Measurements from ENCODE around the gene UBE2L5. TPM values are rescaled to one million over a fixed set of nuclear protein-coding genes. Genes with fewer than 3 reads are reported as not detected.

The UBE2L5 gene
- total RNA-seq, 3 donors from 2014 or later (not counting 1 experiment from before 2014, with no cell fraction given), result not detected

DNA sequence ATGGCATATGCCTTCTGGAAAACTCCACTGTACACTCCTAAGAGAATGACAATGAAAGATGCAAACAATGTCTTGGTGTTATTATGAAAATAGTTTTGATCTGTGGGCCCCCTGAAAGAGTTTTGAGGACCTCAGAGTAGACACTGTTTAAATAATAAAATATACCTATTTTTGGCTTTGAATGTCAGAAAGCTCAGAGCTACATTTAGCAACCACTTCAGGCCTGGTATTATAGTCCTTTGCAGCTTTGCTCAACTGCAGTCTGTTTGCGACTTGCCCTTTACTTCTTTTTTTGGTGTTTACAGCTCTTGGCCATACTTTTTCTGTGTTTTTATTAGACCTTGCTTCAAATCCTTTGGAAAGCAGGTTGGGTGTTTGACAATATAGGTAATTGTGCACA lies 5.8 kb upstream of the UBE2L5 start:
- 80% methylated on average over 1 of the region's 1 CpG for WGBS (ENCODE audit: insufficient coverage)
- no peaks in the 10 kb centered on the region for H3K9me3 Mint-ChIP-seq
- intact Hi-C loops (cut with micrococcal nuclease), result no loop called here
- H3K4me1 Mint-ChIP-seq, result peaks cover 5 to 8% of the 10 kb centered on the region in 2 donors
- H3K27me3 Mint-ChIP-seq (ENCODE audit: low read depth in 2 of 2), result no peaks in the 10 kb centered on the region
- H3K4me3 Mint-ChIP-seq, result no peak overlapping the region
- no peak for ATAC-seq
- DNase-seq, result no peak
- Histone ChIP-seq H3K27ac (ENCODE audit: low read length) (no peak overlapping the region), H3K36me3 (ENCODE audit: control insufficient read depth, insufficient read depth, low read length) (no peaks in the 10 kb centered on the region), H3K9me3 (ENCODE audit: control insufficient read depth, insufficient read depth, low read length) (no peaks in the 10 kb centered on the region), H3K4me1 (ENCODE audit: control insufficient read depth, insufficient read depth, low read length) (peaks cover 6% of the 10 kb centered on the region), H3K27me3 (ENCODE audit: control insufficient read depth, insufficient read depth, low read length) (no peaks in the 10 kb centered on the region), H3K4me3 (ENCODE audit: low read length) (no peak overlapping the region)
- no peak overlapping the region for H3K27ac Mint-ChIP-seq
- TF ChIP-seq, protein P1, sequence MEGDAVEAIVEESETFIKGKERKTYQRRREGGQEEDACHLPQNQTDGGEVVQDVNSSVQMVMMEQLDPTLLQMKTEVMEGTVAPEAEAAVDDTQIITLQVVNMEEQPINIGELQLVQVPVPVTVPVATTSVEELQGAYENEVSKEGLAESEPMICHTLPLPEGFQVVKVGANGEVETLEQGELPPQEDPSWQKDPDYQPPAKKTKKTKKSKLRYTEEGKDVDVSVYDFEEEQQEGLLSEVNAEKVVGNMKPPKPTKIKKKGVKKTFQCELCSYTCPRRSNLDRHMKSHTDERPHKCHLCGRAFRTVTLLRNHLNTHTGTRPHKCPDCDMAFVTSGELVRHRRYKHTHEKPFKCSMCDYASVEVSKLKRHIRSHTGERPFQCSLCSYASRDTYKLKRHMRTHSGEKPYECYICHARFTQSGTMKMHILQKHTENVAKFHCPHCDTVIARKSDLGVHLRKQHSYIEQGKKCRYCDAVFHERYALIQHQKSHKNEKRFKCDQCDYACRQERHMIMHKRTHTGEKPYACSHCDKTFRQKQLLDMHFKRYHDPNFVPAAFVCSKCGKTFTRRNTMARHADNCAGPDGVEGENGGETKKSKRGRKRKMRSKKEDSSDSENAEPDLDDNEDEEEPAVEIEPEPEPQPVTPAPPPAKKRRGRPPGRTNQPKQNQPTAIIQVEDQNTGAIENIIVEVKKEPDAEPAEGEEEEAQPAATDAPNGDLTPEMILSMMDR (IDR thresholded peaks at IDR 0.05), result no peak
- H3K36me3 Mint-ChIP-seq, result no peaks in the 10 kb centered on the region

DNA sequence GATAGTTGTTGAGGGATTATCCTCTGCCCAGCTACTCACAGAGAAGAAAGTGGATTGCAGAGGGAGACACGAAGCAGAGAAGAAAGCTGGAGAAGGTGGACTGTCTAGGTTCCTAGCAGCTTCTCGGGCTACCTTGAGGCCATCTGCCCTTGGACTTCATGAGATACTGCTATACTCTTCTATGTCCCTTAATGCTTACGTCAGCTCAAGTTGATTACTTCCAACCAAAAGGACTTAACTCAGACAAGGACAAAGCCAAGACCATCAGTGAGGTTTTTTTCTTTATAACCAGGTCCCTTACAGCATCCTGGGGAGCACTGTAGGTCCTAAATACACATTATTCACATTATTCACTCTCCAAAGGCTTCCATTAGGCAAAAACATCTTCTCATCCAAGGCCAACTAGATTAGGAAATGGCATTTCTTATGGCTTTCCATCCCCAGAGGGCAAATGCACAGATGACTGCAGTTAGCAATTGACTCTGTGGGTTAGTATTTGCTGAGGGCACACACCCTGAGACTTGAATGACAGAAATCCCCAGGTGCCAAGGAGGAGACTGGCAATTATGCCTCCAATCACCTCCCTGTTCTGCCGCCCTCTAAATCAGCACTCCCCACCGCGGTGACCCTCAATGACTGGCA lies 4.1 kb upstream of the UBE2L5 start:
- H3K36me3 ChIP-seq (ENCODE audit: control insufficient read depth, insufficient read depth, low read length), result no peaks in the 10 kb centered on the region
- intact Hi-C loops (cut with micrococcal nuclease), result no loop called here
- Mint-ChIP-seq H3K36me3 (no peaks in the 10 kb centered on the region), H3K4me1 (peaks cover 11 to 15% of the 10 kb centered on the region in 2 donors), H3K9me3 (no peaks in the 10 kb centered on the region), H3K4me3 (no peak overlapping the region), H3K27ac (no peak overlapping the region), H3K27me3 (ENCODE audit: low read depth in 2 of 2) (no peaks in the 10 kb centered on the region)
- peaks cover 9% of the 10 kb centered on the region for H3K4me1 ChIP-seq (ENCODE audit: control insufficient read depth, insufficient read depth, low read length)
- no peaks in the 10 kb centered on the region for H3K9me3 ChIP-seq (ENCODE audit: control insufficient read depth, insufficient read depth, low read length)
- WGBS (ENCODE audit: insufficient coverage), result 97% methylated on average over 6 of the region's 6 CpGs
- H3K27ac ChIP-seq (ENCODE audit: low read length), result no peak overlapping the region
- no peak for DNase-seq
- no peaks in the 10 kb centered on the region for H3K27me3 ChIP-seq (ENCODE audit: control insufficient read depth, insufficient read depth, low read length)
- ATAC-seq, result no peak
- H3K4me3 ChIP-seq (ENCODE audit: low read length), result no peak overlapping the region
- TF ChIP-seq, protein P1 (IDR thresholded peaks at IDR 0.05), result no peak

DNA sequence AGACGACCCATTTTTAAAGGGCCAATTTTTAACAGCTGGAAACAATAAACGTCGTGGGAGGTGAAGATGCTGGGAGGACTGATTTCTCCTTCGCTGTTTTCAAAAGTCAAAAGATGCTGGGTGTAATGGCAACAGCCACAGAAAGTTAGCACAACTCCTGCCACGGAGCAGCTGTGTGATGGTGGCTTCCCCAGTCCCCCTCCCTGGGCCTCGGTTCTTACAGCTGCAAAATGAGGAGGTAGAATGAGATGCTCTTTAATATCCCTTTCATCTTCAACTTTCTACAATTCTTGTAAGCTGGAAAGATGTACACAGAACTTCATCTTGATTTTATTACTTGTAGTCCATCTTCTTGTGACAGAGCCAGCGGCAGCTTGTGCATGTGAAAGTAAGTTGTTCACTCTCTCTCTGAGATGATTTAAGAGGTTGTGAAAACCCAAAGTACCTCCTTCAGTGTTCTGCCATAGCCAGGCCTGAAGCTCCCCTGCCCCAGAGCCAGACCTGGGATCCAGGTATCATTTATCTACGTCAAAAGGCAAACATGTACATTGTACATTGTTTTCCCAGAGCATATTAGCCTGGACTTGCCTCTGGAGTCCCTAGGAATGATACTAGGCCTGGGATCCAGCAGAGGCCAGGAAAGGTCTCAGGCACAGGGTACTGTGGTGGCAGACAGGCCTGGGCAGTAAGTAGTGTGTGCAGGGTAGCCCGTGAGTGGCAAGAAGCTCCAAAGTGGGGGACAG lies 3.4 kb upstream of the UBE2L5 start:
- H3K27ac Mint-ChIP-seq, result no peak overlapping the region
- Histone ChIP-seq H3K27me3 (ENCODE audit: control insufficient read depth, insufficient read depth, low read length) (no peaks in the 10 kb centered on the region), H3K36me3 (ENCODE audit: control insufficient read depth, insufficient read depth, low read length) (no peaks in the 10 kb centered on the region), H3K9me3 (ENCODE audit: control insufficient read depth, insufficient read depth, low read length) (no peaks in the 10 kb centered on the region), H3K27ac (ENCODE audit: low read length) (no peak overlapping the region), H3K4me3 (ENCODE audit: low read length) (no peak overlapping the region), H3K4me1 (ENCODE audit: control insufficient read depth, insufficient read depth, low read length) (peaks cover 9% of the 10 kb centered on the region)
- no peaks in the 10 kb centered on the region for H3K9me3 Mint-ChIP-seq
- 87% methylated on average over 8 of the region's 9 CpGs for WGBS (ENCODE audit: insufficient coverage)
- ATAC-seq, result no peak
- H3K4me1 Mint-ChIP-seq, result peaks cover 11 to 15% of the 10 kb centered on the region in 2 donors
- no peak for DNase-seq
- intact Hi-C loops (cut with micrococcal nuclease), result no loop called here
- H3K36me3 Mint-ChIP-seq, result no peaks in the 10 kb centered on the region
- no peak overlapping the region for H3K4me3 Mint-ChIP-seq
- TF ChIP-seq, protein P1 (IDR thresholded peaks at IDR 0.05), result no peak
- no peaks in the 10 kb centered on the region for H3K27me3 Mint-ChIP-seq (ENCODE audit: low read depth in 2 of 2)

Measured in natural killer cell (primary cell).